GM12878 (cell line): ENCODE measurements around the gene FILIP1L. TPM values are rescaled to one million over a fixed set of nuclear protein-coding genes. Genes with fewer than 3 reads are reported as not detected.

ENCODE experiments used
- ATAC-seq: fragments of 200-7000 bp; cut with Tn5 transposase; 3 replicates; pipeline ENCODE4 v1.9.1; 2020; ENCODE audit warnings: mild to moderate bottlenecking, moderate library complexity
- BruUV-seq: library from RNA; stranded (reverse); fragments of 400-500 nt; replicated peaks from 2 replicates; lab custom pipeline; 2021; lab: Mats Ljungman, UMichigan
- CTCF ChIA-PET: fragments of 300-600 bp; sonication (Branson Sonifier 250); formaldehyde crosslinking; extraction: SDS; loops from one replicate; lab custom pipeline; 2021; ENCODE audit warnings: inconsistent platforms; lab: Yijun Ruan, JAX
- POLR2A ChIA-PET: fragments of 350-600 bp; formaldehyde crosslinking; extraction: SDS; loops from one replicate; lab custom pipeline; 2021; ENCODE audit warnings: inconsistent platforms; lab: Charles Lee
- RAD21 ChIA-PET: fragments of 300-600 bp; sonication (Branson Sonifier 250); formaldehyde crosslinking; loops from one replicate; lab custom pipeline; 2023; ENCODE audit warnings: antibody characterized with exemption; ENCODE audit not compliant: unreplicated experiment; lab: Charles Lee
- SMC1A ChIA-PET: fragments of 300-600 bp; sonication (Branson Sonifier 250); formaldehyde crosslinking; loops from one replicate; lab custom pipeline; 2023; ENCODE audit not compliant: unreplicated experiment, uncharacterized antibody; lab: Charles Lee
- DNase-seq: peaks from one replicate; pipeline ENCODE4 v3.0.0-alpha.2; 2011; ENCODE audit warnings: low read depth, low spot score
- FAIRE-seq: peaks from 3 replicates; lab custom pipeline; 2011; peaks lifted over from hg19 to GRCh38; lab: Jason Lieb, UNC
- H2AFZ ChIP-seq: 2 replicates; pipeline ENCODE4 v1.6.0; 2011; ENCODE audit warnings: low read depth, low read length, control low read depth; ENCODE audit not compliant: control insufficient read depth
- H3K27ac ChIP-seq: 2 replicates; pipeline ENCODE4 v1.5.1; 2011; ENCODE audit warnings: control low read depth; ENCODE audit not compliant: control insufficient read depth, insufficient read depth
- H3K27me3 ChIP-seq, 2 experiments: replicated peaks in 1 of 2; 2 replicates each; pipeline versions ENCODE4 v1.6.0 to v1.6.1; 2011; ENCODE audit warnings: low read length in 1 of 2; ENCODE audit not compliant: control insufficient read depth in 2 of 2, insufficient read depth in 2 of 2
- H3K36me3 ChIP-seq, 2 experiments: 2 replicates each; pipeline ENCODE4 v1.5.1; 2011; ENCODE audit warnings: low read length in 1 of 2; ENCODE audit not compliant: control insufficient read depth in 2 of 2, insufficient read depth in 2 of 2
- H3K4me1 ChIP-seq: 2 replicates; pipeline ENCODE4 v1.6.1; 2011; ENCODE audit warnings: mild to moderate bottlenecking, low read length, moderate library complexity, mixed read lengths; ENCODE audit not compliant: control insufficient read depth, insufficient read depth
- H3K4me2 ChIP-seq: 2 replicates; pipeline ENCODE4 v1.6.0; 2011; ENCODE audit warnings: control low read depth; ENCODE audit not compliant: control insufficient read depth, insufficient read depth
- H3K4me3 ChIP-seq: fragments of 200-600 bp; sonication (generic); 2 replicates; pipeline ENCODE4 v1.5.1; 2016
- H3K79me2 ChIP-seq: 2 replicates; pipeline ENCODE4 v1.6.0; 2011; ENCODE audit warnings: low read length; ENCODE audit not compliant: control insufficient read depth, insufficient read depth
- H3K9ac ChIP-seq: 2 replicates; pipeline ENCODE4 v1.8.0; 2011; ENCODE audit warnings: low read length, control low read depth, mixed read lengths; ENCODE audit not compliant: control insufficient read depth, insufficient read depth
- H3K9me3 ChIP-seq: replicated peaks from 3 replicates; pipeline ENCODE4 v1.5.1; 2011; ENCODE audit warnings: mild to moderate bottlenecking, low read length; ENCODE audit not compliant: control insufficient read depth, insufficient read depth
- H4K20me1 ChIP-seq: 2 replicates; pipeline ENCODE4 v1.6.0; 2011; ENCODE audit not compliant: control insufficient read depth, insufficient read depth
- CEBPB ChIP-seq, 2 experiments: fragments of 150-350 bp in 1 of 2; IDR thresholded peaks; 2 replicates each; pipeline ENCODE4 v1.6.1; 2012 to 2014; ENCODE audit warnings: low read depth in 2 of 2, low read length in 2 of 2, borderline replicate concordance in 1 of 2, inconsistent platforms in 1 of 2
- TCF12 ChIP-seq: IDR thresholded peaks from 2 replicates; pipeline ENCODE4 v1.6.1; 2011; ENCODE audit warnings: low read depth, mild to moderate bottlenecking, low read length
- WGBS: methylation state at CpG from one replicate; pipeline ENCODE4 v1.1.6; 2016; ENCODE audit warnings: low lambda C conversion rate; ENCODE audit not compliant: insufficient replicate concordance, insufficient coverage; ENCODE audit errors: missing lambda C conversion rate; 5-methylcytosine and 5-hydroxymethylcytosine counted together
- in situ Hi-C: fragments of 300-500 bp; cut with MboI; formaldehyde crosslinking; loops from 9 replicates; pipeline ENCODE4 v1.14.3; 2018; ENCODE audit warnings: mixed read lengths
- intact Hi-C: fragments of 100-400 bp; cut with micrococcal nuclease; formaldehyde crosslinking; loops from one replicate; pipeline ENCODE4 v1.14.2; 2022; ENCODE audit not compliant: unreplicated experiment
- polyA plus RNA-seq, 11 experiments: library from polyadenylated mRNA; depleted of rRNA in 4 of 11; unstranded in 6 of 11; stranded (reverse) in 5 of 11; fragments of >200 nt; fragmentation: Nextera tagmentation in 4 of 11; fragmentation: Illumina TruSeq in 1 of 11; extraction: Ambion mirVana in 4 of 11; extraction: Trizol in 1 of 11; gene quantifications; 1 replicate in 1 of 11; 2 replicates in 10 of 11; pipeline versions ENCODE4 v1.2.1 to v1.2.3, GENCODE V29; 2011 to 2016; ENCODE audit warnings: inconsistent platforms in 2 of 11, missing spikeins in 2 of 11, low read depth in 1 of 11
- total RNA-seq, 4 experiments: library from RNA; depleted of rRNA in 3 of 4; stranded (reverse); fragments of >200 nt in 3 of 4; fragmentation: Illumina TruSeq in 1 of 4; extraction: Trizol in 1 of 4; gene quantifications; 2 replicates each; pipeline versions ENCODE4 v1.2.1 to v1.2.3, GENCODE V29; 2013 to 2021
- TF ChIP-seq, protein P1 (sequence below): IDR thresholded peaks from 2 replicates; pipeline ENCODE4 v1.6.1; 2012; ENCODE audit warnings: improper control_type of control experiment, low read depth, low read length; ENCODE audit not compliant: insufficient replicate concordance
- TF ChIP-seq, protein P2 (sequence below): fragments of 450-650 bp; formaldehyde crosslinking; IDR thresholded peaks from 2 replicates; pipeline ENCODE4 v1.5.0; 2022; ENCODE audit warnings: mild to moderate bottlenecking, missing genetic modification characterization
- TF ChIP-seq, protein P3 (sequence below): IDR thresholded peaks from 2 replicates; pipeline ENCODE4 v1.6.1; 2011; ENCODE audit warnings: low read depth, mild to moderate bottlenecking, low read length, moderate library complexity, borderline replicate concordance; ENCODE audit errors: extremely low read depth
- TF ChIP-seq, protein P4 (sequence below): fragments of 450-650 bp; IDR thresholded peaks from 2 replicates; pipeline ENCODE4 v1.6.1; 2017; ENCODE audit warnings: mild to moderate bottlenecking, low read depth, inconsistent platforms; ENCODE audit not compliant: poor library complexity, severe bottlenecking
- TF ChIP-seq, protein P5 (sequence below): fragments of 450-650 bp; IDR thresholded peaks from 2 replicates; pipeline ENCODE4 v1.6.1; 2016; ENCODE audit warnings: mild to moderate bottlenecking

Gene FILIP1L
- total and polyA plus RNA-seq, 10 of the 15 experiments (the other 5 are each of a cell fraction or from before 2014, with no cell fraction given) = 0.24 to 6.1 (median 3.5) TPM

DNA sequence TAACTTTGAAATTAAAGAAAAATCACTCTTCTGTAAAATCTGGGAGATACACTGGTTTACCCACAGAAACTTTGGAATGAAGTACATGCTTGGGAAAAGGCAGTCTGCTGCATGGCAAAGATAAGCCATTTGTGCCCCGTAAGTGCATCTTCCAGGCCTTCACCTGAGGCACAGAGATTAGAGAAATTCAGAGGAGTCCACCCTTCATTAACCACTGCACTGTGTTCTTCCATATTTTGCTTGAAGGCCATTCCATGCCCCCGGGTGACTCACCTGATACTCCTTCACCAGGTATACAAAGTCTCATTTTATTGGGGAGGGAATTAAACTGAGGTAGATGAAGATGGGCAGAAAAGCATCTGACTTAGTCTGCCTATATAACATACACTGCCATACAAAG lies 243.6 kb downstream of the FILIP1L start:
- peaks cover 21% of the 10 kb centered on the region for H3K79me2 ChIP-seq
- intact Hi-C loops (no loop called here), in situ Hi-C loops (no loop called here)
- RAD21 ChIA-PET = interaction anchor here (0.9 to 1.7 kb wide), 5 partner anchors 11 to 177 kb away, joined by 3 to 7 read pairs (median 4); no protein-coding TSS in a partner anchor
- POLR2A ChIA-PET = interaction anchor here (0.7 to 1.2 kb wide), 4 partner anchors 9 to 446 kb away, joined by 3 to 5 read pairs (median 4); no protein-coding TSS in a partner anchor
- H3K4me2 ChIP-seq = no peak overlapping the region
- H3K27me3 ChIP-seq = no peaks in the 10 kb centered on the region
- H3K27ac ChIP-seq = no peak overlapping the region
- DNase-seq (no peak), ATAC-seq (no peak), FAIRE-seq (no peak)
- no peaks in the 10 kb centered on the region for H3K9me3 ChIP-seq
- no peaks in the 10 kb centered on the region for H4K20me1 ChIP-seq
- WGBS = 100% methylated on average over 2 of the region's 2 CpGs
- H3K4me3 ChIP-seq = no peak overlapping the region
- SMC1A ChIA-PET = interaction anchor here (0.7 to 3.3 kb wide), 9 partner anchors 8 to 136 kb away, joined by 3 to 13 read pairs (median 5); no protein-coding TSS in a partner anchor
- CTCF ChIA-PET = interaction anchor here (0.7 to 1.5 kb wide), 3 partner anchors 27 to 383 kb away, joined by 3 to 5 read pairs (median 4); no protein-coding TSS in a partner anchor
- H3K9ac ChIP-seq = no peak overlapping the region
- H3K4me1 ChIP-seq = peaks cover 38% of the 10 kb centered on the region
- TF ChIP-seq, protein P1, sequence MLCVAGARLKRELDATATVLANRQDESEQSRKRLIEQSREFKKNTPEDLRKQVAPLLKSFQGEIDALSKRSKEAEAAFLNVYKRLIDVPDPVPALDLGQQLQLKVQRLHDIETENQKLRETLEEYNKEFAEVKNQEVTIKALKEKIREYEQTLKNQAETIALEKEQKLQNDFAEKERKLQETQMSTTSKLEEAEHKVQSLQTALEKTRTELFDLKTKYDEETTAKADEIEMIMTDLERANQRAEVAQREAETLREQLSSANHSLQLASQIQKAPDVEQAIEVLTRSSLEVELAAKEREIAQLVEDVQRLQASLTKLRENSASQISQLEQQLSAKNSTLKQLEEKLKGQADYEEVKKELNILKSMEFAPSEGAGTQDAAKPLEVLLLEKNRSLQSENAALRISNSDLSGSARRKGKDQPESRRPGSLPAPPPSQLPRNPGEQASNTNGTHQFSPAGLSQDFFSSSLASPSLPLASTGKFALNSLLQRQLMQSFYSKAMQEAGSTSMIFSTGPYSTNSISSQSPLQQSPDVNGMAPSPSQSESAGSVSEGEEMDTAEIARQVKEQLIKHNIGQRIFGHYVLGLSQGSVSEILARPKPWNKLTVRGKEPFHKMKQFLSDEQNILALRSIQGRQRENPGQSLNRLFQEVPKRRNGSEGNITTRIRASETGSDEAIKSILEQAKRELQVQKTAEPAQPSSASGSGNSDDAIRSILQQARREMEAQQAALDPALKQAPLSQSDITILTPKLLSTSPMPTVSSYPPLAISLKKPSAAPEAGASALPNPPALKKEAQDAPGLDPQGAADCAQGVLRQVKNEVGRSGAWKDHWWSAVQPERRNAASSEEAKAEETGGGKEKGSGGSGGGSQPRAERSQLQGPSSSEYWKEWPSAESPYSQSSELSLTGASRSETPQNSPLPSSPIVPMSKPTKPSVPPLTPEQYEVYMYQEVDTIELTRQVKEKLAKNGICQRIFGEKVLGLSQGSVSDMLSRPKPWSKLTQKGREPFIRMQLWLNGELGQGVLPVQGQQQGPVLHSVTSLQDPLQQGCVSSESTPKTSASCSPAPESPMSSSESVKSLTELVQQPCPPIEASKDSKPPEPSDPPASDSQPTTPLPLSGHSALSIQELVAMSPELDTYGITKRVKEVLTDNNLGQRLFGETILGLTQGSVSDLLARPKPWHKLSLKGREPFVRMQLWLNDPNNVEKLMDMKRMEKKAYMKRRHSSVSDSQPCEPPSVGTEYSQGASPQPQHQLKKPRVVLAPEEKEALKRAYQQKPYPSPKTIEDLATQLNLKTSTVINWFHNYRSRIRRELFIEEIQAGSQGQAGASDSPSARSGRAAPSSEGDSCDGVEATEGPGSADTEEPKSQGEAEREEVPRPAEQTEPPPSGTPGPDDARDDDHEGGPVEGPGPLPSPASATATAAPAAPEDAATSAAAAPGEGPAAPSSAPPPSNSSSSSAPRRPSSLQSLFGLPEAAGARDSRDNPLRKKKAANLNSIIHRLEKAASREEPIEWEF = no peak
- TF ChIP-seq, protein P2, sequence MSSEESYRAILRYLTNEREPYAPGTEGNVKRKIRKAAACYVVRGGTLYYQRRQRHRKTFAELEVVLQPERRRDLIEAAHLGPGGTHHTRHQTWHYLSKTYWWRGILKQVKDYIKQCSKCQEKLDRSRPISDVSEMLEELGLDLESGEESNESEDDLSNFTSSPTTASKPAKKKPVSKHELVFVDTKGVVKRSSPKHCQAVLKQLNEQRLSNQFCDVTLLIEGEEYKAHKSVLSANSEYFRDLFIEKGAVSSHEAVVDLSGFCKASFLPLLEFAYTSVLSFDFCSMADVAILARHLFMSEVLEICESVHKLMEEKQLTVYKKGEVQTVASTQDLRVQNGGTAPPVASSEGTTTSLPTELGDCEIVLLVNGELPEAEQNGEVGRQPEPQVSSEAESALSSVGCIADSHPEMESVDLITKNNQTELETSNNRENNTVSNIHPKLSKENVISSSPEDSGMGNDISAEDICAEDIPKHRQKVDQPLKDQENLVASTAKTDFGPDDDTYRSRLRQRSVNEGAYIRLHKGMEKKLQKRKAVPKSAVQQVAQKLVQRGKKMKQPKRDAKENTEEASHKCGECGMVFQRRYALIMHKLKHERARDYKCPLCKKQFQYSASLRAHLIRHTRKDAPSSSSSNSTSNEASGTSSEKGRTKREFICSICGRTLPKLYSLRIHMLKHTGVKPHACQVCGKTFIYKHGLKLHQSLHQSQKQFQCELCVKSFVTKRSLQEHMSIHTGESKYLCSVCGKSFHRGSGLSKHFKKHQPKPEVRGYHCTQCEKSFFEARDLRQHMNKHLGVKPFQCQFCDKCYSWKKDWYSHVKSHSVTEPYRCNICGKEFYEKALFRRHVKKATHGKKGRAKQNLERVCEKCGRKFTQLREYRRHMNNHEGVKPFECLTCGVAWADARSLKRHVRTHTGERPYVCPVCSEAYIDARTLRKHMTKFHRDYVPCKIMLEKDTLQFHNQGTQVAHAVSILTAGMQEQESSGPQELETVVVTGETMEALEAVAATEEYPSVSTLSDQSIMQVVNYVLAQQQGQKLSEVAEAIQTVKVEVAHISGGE (CRISPR knock-in tag) = no peak
- TF ChIP-seq, protein P3, sequence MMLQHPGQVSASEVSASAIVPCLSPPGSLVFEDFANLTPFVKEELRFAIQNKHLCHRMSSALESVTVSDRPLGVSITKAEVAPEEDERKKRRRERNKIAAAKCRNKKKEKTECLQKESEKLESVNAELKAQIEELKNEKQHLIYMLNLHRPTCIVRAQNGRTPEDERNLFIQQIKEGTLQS = no peak
- TF ChIP-seq TCF12 (no peak), CEBPB (IDR thresholded peaks at IDR 0.05; ENCODE audit: borderline replicate concordance in 1 of 2, low read depth in 2 of 2, low read length in 2 of 2) (no peak)
- TF ChIP-seq, protein P4, sequence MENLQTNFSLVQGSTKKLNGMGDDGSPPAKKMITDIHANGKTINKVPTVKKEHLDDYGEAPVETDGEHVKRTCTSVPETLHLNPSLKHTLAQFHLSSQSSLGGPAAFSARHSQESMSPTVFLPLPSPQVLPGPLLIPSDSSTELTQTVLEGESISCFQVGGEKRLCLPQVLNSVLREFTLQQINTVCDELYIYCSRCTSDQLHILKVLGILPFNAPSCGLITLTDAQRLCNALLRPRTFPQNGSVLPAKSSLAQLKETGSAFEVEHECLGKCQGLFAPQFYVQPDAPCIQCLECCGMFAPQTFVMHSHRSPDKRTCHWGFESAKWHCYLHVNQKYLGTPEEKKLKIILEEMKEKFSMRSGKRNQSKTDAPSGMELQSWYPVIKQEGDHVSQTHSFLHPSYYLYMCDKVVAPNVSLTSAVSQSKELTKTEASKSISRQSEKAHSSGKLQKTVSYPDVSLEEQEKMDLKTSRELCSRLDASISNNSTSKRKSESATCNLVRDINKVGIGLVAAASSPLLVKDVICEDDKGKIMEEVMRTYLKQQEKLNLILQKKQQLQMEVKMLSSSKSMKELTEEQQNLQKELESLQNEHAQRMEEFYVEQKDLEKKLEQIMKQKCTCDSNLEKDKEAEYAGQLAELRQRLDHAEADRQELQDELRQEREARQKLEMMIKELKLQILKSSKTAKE = no peak
- TF ChIP-seq, protein P5, sequence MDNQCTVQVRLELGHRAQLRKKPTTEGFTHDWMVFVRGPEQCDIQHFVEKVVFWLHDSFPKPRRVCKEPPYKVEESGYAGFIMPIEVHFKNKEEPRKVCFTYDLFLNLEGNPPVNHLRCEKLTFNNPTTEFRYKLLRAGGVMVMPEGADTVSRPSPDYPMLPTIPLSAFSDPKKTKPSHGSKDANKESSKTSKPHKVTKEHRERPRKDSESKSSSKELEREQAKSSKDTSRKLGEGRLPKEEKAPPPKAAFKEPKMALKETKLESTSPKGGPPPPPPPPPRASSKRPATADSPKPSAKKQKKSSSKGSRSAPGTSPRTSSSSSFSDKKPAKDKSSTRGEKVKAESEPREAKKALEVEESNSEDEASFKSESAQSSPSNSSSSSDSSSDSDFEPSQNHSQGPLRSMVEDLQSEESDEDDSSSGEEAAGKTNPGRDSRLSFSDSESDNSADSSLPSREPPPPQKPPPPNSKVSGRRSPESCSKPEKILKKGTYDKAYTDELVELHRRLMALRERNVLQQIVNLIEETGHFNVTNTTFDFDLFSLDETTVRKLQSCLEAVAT = no peak
- no TSS peak for BruUV-seq
- no peak overlapping the region for H2AFZ ChIP-seq
- H3K36me3 ChIP-seq = no peaks in the 10 kb centered on the region
